HepG2 (cell line): ENCODE data around the gene FAM209A.

Experiments used
- CHD2 ChIP-seq: IDR thresholded peaks from 2 replicates; pipeline ENCODE4 v1.6.1; 2011; ENCODE audit warnings: low read depth, low read length, improper control_type of control experiment
- ELF4 ChIP-seq: sonication (generic); formaldehyde crosslinking; IDR thresholded peaks from 2 replicates; pipeline ENCODE4 v1.5.0; 2020; ENCODE audit warnings: missing genetic modification reagents, mild to moderate bottlenecking, moderate library complexity, borderline replicate concordance
- FOXJ3 ChIP-seq: sonication (generic); formaldehyde crosslinking; IDR thresholded peaks from 2 replicates; pipeline ENCODE4 v1.4.0; 2020; ENCODE audit warnings: missing genetic modification reagents, mild to moderate bottlenecking, borderline replicate concordance
- RAD21 ChIP-seq: fragments of 450-650 bp; formaldehyde crosslinking; IDR thresholded peaks from 2 replicates; pipeline ENCODE4 v1.5.0; 2020; ENCODE audit warnings: mild to moderate bottlenecking
- RXRA ChIP-seq: sonication (generic); formaldehyde crosslinking; IDR thresholded peaks from 2 replicates; pipeline ENCODE4 v1.5.1; 2020; ENCODE audit warnings: missing genetic modification reagents
- ZNF703 ChIP-seq: sonication (generic); formaldehyde crosslinking; IDR thresholded peaks from 2 replicates; pipeline ENCODE4 v1.5.1; 2020; ENCODE audit warnings: missing genetic modification reagents, mild to moderate bottlenecking, moderate library complexity, borderline replicate concordance

DNA sequence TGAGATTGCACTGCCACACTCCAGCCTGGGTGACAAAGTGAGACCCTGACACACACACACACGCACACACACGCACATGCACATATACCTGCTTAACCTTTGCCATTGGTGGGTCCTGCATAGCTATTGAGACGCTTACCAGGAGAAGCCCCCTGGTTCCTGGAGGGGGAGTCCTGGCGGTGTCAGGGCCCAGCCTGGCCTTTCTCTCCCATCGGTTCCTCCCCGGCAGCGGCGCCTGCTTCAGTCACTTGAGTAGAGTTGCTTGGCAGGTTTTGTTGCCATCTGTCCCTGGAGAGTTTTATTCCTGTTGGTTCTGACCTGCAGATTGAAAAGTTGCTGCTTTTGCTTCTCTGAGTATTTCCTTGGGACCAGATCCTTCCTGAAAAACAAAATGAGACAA, 20.6 kb upstream of the FAM209A start:
- TF ChIP-seq ELF4 (no peak), RXRA (CRISPR knock-in tag) (no peak), FOXJ3 (CRISPR knock-in tag) (no peak), CHD2 (no peak), RAD21 (CRISPR knock-in tag) (no peak), ZNF703 (CRISPR knock-in tag) (no peak)
